ENCODE measurements around the gene RABGGTA. TPM values are rescaled to one million over a fixed set of nuclear protein-coding genes. Genes with fewer than 3 reads are reported as not detected.

The RABGGTA gene
- total and polyA plus RNA-seq, 9 of the 15 experiments (the other 6 are each of a cell fraction or from before 2014, with no cell fraction given): 4.5 to 24.2 (median 15.5) TPM

DNA sequence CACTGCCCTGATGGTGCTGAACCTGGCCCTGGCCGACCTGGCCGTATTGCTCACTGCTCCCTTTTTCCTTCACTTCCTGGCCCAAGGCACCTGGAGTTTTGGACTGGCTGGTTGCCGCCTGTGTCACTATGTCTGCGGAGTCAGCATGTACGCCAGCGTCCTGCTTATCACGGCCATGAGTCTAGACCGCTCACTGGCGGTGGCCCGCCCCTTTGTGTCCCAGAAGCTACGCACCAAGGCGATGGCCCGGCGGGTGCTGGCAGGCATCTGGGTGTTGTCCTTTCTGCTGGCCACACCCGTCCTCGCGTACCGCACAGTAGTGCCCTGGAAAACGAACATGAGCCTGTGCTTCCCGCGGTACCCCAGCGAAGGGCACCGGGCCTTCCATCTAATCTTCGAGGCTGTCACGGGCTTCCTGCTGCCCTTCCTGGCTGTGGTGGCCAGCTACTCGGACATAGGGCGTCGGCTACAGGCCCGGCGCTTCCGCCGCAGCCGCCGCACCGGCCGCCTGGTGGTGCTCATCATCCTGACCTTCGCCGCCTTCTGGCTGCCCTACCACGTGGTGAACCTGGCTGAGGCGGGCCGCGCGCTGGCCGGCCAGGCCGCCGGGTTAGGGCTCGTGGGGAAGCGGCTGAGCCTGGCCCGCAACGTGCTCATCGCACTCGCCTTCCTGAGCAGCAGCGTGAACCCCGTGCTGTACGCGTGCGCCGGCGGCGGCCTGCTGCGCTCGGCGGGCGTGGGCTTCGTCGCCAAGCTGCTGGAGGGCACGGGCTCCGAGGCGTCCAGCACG, 44.6 kb upstream of the RABGGTA start (continued):
- TF ChIP-seq, protein P1, sequence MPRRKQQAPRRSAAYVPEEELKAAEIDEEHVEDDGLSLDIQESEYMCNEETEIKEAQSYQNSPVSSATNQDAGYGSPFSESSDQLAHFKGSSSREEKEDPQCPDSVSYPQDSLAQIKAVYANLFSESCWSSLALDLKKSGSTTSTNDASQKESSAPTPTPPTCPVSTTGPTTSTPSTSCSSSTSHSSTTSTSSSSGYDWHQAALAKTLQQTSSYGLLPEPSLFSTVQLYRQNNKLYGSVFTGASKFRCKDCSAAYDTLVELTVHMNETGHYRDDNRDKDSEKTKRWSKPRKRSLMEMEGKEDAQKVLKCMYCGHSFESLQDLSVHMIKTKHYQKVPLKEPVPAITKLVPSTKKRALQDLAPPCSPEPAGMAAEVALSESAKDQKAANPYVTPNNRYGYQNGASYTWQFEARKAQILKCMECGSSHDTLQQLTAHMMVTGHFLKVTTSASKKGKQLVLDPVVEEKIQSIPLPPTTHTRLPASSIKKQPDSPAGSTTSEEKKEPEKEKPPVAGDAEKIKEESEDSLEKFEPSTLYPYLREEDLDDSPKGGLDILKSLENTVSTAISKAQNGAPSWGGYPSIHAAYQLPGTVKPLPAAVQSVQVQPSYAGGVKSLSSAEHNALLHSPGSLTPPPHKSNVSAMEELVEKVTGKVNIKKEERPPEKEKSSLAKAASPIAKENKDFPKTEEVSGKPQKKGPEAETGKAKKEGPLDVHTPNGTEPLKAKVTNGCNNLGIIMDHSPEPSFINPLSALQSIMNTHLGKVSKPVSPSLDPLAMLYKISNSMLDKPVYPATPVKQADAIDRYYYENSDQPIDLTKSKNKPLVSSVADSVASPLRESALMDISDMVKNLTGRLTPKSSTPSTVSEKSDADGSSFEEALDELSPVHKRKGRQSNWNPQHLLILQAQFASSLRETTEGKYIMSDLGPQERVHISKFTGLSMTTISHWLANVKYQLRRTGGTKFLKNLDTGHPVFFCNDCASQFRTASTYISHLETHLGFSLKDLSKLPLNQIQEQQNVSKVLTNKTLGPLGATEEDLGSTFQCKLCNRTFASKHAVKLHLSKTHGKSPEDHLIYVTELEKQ (CRISPR knock-in tag; IDR thresholded peaks at IDR 0.05): no peak
- TF ChIP-seq DMBX1 (CRISPR knock-in tag; IDR thresholded peaks at IDR 0.05; ENCODE audit: borderline replicate concordance) (peak; percentile 73), ZC3H11A (IDR thresholded peaks at IDR 0.05; ENCODE audit: low read depth, low read length) (no peak), SRSF1 (IDR thresholded peaks at IDR 0.05; ENCODE audit: low read depth, low read length) (no peak), TEAD1 (CRISPR knock-in tag; IDR thresholded peaks at IDR 0.05) (0 out of 4 replicates have a peak, but pooled peaks of 1 of the 2 experiments have one; percentile 45), JUN (IDR thresholded peaks at IDR 0.05; ENCODE audit: borderline replicate concordance, low read depth, low read length) (no peak; the same call in 1 of the 2 replicates), JUN (CRISPR knock-in tag; IDR thresholded peaks at IDR 0.05; ENCODE audit: borderline replicate concordance) (no peak), ZNF696 (CRISPR knock-in tag; conservative IDR thresholded peaks at IDR 0.05) (no peak), ESRRA (IDR thresholded peaks at IDR 0.05; ENCODE audit: borderline replicate concordance, low read depth) (0 out of 2 replicates have a peak, but pooled peaks have one; percentile 30), ZNF224 (CRISPR knock-in tag; IDR thresholded peaks at IDR 0.05) (0 out of 2 replicates have a peak, but pooled peaks have one; percentile 62), RNF2 (IDR thresholded peaks at IDR 0.05) (peak; percentile 41; the same call in 1 of the 2 replicates), LEF1 (IDR thresholded peaks at IDR 0.05) (no peak), THRAP3 (IDR thresholded peaks at IDR 0.05; ENCODE audit: borderline replicate concordance) (no peak), SNIP1 (IDR thresholded peaks at IDR 0.05; ENCODE audit: low read depth) (no peak), FOXA1 (IDR thresholded peaks at IDR 0.05; ENCODE audit: borderline replicate concordance) (no peak)
- TF ChIP-seq, protein P2, sequence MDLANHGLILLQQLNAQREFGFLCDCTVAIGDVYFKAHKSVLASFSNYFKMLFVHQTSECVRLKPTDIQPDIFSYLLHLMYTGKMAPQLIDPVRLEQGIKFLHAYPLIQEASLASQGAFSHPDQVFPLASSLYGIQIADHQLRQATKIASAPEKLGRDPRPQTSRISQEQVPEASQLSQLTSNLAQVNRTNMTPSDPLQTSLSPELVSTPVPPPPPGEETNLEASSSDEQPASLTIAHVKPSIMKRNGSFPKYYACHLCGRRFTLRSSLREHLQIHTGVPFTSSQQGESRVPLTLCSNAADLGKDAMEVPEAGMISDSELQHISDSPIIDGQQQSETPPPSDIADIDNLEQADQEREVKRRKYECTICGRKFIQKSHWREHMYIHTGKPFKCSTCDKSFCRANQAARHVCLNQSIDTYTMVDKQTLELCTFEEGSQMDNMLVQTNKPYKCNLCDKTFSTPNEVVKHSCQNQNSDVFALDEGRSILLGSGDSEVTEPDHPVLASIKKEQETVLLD (IDR thresholded peaks at IDR 0.05): no peak
- TF ChIP-seq, protein P3, sequence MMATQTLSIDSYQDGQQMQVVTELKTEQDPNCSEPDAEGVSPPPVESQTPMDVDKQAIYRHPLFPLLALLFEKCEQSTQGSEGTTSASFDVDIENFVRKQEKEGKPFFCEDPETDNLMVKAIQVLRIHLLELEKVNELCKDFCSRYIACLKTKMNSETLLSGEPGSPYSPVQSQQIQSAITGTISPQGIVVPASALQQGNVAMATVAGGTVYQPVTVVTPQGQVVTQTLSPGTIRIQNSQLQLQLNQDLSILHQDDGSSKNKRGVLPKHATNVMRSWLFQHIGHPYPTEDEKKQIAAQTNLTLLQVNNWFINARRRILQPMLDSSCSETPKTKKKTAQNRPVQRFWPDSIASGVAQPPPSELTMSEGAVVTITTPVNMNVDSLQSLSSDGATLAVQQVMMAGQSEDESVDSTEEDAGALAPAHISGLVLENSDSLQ (IDR thresholded peaks at IDR 0.05): no peak
- TF ChIP-seq, protein P4, sequence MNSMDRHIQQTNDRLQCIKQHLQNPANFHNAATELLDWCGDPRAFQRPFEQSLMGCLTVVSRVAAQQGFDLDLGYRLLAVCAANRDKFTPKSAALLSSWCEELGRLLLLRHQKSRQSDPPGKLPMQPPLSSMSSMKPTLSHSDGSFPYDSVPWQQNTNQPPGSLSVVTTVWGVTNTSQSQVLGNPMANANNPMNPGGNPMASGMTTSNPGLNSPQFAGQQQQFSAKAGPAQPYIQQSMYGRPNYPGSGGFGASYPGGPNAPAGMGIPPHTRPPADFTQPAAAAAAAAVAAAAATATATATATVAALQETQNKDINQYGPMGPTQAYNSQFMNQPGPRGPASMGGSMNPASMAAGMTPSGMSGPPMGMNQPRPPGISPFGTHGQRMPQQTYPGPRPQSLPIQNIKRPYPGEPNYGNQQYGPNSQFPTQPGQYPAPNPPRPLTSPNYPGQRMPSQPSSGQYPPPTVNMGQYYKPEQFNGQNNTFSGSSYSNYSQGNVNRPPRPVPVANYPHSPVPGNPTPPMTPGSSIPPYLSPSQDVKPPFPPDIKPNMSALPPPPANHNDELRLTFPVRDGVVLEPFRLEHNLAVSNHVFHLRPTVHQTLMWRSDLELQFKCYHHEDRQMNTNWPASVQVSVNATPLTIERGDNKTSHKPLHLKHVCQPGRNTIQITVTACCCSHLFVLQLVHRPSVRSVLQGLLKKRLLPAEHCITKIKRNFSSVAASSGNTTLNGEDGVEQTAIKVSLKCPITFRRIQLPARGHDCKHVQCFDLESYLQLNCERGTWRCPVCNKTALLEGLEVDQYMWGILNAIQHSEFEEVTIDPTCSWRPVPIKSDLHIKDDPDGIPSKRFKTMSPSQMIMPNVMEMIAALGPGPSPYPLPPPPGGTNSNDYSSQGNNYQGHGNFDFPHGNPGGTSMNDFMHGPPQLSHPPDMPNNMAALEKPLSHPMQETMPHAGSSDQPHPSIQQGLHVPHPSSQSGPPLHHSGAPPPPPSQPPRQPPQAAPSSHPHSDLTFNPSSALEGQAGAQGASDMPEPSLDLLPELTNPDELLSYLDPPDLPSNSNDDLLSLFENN (IDR thresholded peaks at IDR 0.05; ENCODE audit: low read depth in 2 of 2, low read length in 2 of 2): no peak

All from K562 (cell line).